ENCODE data around the gene ABCB7. TPM values are rescaled to one million over a fixed set of nuclear protein-coding genes. Genes with fewer than 3 reads are reported as not detected.

The ABCB7 gene
- total RNA-seq, 4 donors from 2014 or later: 10.6 to 54.0 (median 31.0) TPM

- Histone ChIP-seq H3K9me3 (no peaks in the 10 kb centered on the region), H3K27me3 (no peaks in the 10 kb centered on the region), H3K36me3 (no peaks in the 10 kb centered on the region), H3K27ac (no peak overlapping the region), H3K4me1 (no peaks in the 10 kb centered on the region), H3K4me3 (no peak overlapping the region)
- WGBS, 2 donors: 73 to 95% methylated on average over 3 of the region's 3 CpGs
- intact Hi-C loops (cut with DNase I): no loop called here
- DNase-seq: no peak
- TF ChIP-seq CTCF (IDR thresholded peaks at IDR 0.05): no peak
- no peak for TF ChIP-seq POLR2A (IDR thresholded peaks at IDR 0.05)
Observed at GRCh38 chrX:75114638-75115037, 41.4 kb downstream of the ABCB7 start.

GRCh38 chrX:75113664-75114063, 42.4 kb downstream of the ABCB7 start:
- H3K4me1 ChIP-seq: no peaks in the 10 kb centered on the region
- WGBS, 2 donors: 89 to 100% methylated on average over 1 of the region's 1 CpG

GRCh38 chrX:75107863-75108509, 48.1 kb downstream of the ABCB7 start:
- intact Hi-C loops (cut with DNase I): no loop called here
- Histone ChIP-seq H3K4me1 (no peaks in the 10 kb centered on the region), H3K36me3 (no peaks in the 10 kb centered on the region), H3K4me3 (no peak overlapping the region), H3K27me3 (no peaks in the 10 kb centered on the region), H3K9me3 (no peaks in the 10 kb centered on the region), H3K27ac (no peak overlapping the region)
- TF ChIP-seq POLR2A (IDR thresholded peaks at IDR 0.05) (no peak), CTCF (IDR thresholded peaks at IDR 0.05) (no peak)
- WGBS, 2 donors: 100% methylated on average over 1 of the region's 6 CpGs; no CpG with 5 or more reads in 1 of the 2 donors
- DNase-seq: no peak

More at GRCh38 chrX:75113664-75114063, 42.4 kb downstream of the ABCB7 start:
- no peak overlapping the region for H3K4me3 ChIP-seq
- H3K27me3 ChIP-seq: no peaks in the 10 kb centered on the region
- H3K27ac ChIP-seq: no peak overlapping the region
- no peak for DNase-seq
- H3K36me3 ChIP-seq: no peaks in the 10 kb centered on the region
- TF ChIP-seq CTCF (IDR thresholded peaks at IDR 0.05): no peak
- TF ChIP-seq POLR2A (IDR thresholded peaks at IDR 0.05): no peak
- intact Hi-C loops (cut with DNase I): no loop called here
- H3K9me3 ChIP-seq: no peaks in the 10 kb centered on the region

- DNase-seq: no peak
- Histone ChIP-seq H3K27ac (no peak overlapping the region), H3K27me3 (no peaks in the 10 kb centered on the region), H3K36me3 (no peaks in the 10 kb centered on the region), H3K9me3 (no peaks in the 10 kb centered on the region), H3K4me3 (no peak overlapping the region), H3K4me1 (no peaks in the 10 kb centered on the region)
- no peak for TF ChIP-seq CTCF (IDR thresholded peaks at IDR 0.05)
- TF ChIP-seq POLR2A (IDR thresholded peaks at IDR 0.05): no peak
- WGBS, 2 donors: 73 to 93% methylated on average over 5 to 10 of the region's 10 CpGs
- intact Hi-C loops (cut with DNase I): no loop called here
Observed at GRCh38 chrX:75106772-75107171, 49.3 kb downstream of the ABCB7 start.

- H3K27me3 ChIP-seq: no peaks in the 10 kb centered on the region
- no peak overlapping the region for H3K27ac ChIP-seq
- no peak overlapping the region for H3K4me3 ChIP-seq
- H3K36me3 ChIP-seq: peaks cover 0 to 4% (median 0%) of the 10 kb centered on the region in 3 donors
- H3K9me3 ChIP-seq: no peaks in the 10 kb centered on the region
- intact Hi-C loops (cut with DNase I): no loop called here
- no peak for TF ChIP-seq POLR2A (IDR thresholded peaks at IDR 0.05)
- TF ChIP-seq CTCF (IDR thresholded peaks at IDR 0.05): no peak
- DNase-seq: no peak
- H3K4me1 ChIP-seq: no peaks in the 10 kb centered on the region
- 42 to 57% methylated on average over 1 of the region's 1 CpG for WGBS, 2 donors
Observed at GRCh38 chrX:75096331-75096730, 59.8 kb downstream of the ABCB7 start.
